Right lung (tissue), 5 donors: ENCODE results near the gene PDE4D. TPM values are rescaled to one million over a fixed set of nuclear protein-coding genes. Genes with fewer than 3 reads are reported as not detected.
A peak's percentile ranks its signal among the peaks of the same experiment; 100 is the strongest.
"Not testable (repeated sequence)": the region's sequence is repeated elsewhere in the genome, so short reads cannot be mapped to it uniquely, and the experiment has no call there.

ENCODE experiments used
- DNase-seq, 2 donors: peaks; one replicate each; pipeline ENCODE4 v3.0.0-alpha.2; 2013
- polyA plus RNA-seq, 5 donors: library from polyadenylated mRNA; unstranded; fragments of 120-200 nt; gene quantifications; one replicate each; pipeline versions ENCODE4 v1.2.1 to v1.2.3, GENCODE V29; 2013; ENCODE audit warnings: inconsistent platforms in 1 of 5, low replicate concordance in 1 of 5; ENCODE audit not compliant: insufficient read length in 5 of 5, insufficient read depth in 1 of 5

Gene PDE4D
- polyA plus RNA-seq, 5 donors, result 14.6 to 27.4 (median 22.0) TPM

DNA sequence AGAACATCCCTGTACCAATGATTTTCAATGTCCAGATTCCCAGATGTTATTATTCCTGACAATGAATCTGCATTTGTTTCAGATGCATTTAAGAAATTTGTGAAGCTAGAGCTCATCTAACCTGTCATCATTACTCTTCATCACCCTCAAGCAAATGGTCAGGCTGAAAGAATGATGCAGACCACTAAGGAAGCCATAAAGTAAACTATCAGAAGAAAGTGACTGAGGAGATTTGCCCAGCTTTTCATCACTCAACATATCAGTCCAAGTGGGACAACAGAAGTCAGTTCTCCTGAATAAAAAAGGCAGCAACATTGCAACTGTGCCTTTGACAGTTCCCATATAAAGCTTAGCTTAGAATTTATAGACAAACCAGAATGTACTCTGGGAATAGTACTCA is 419.9 kb downstream of the PDE4D start:
- DNase-seq, result no peak

DNA sequence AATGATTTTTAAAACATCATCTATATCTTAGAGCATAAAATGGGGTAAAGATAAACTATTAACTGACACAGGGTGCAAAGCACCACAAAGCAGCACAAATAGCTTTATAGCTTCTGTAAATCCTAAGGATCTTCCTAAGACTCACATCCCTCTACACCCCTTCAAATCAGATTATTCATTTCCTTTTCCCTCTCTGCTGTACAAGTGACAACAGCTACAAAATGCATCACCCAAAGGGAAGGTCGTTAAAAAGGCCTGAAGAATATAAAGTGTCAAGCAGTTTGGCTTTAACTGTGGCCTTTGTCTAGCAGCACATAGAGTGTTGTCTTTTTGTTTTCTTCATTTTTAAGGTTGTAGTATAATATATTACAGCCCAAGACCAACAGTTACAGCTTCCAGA is 422.1 kb downstream of the PDE4D start:
- no peak for DNase-seq

DNA sequence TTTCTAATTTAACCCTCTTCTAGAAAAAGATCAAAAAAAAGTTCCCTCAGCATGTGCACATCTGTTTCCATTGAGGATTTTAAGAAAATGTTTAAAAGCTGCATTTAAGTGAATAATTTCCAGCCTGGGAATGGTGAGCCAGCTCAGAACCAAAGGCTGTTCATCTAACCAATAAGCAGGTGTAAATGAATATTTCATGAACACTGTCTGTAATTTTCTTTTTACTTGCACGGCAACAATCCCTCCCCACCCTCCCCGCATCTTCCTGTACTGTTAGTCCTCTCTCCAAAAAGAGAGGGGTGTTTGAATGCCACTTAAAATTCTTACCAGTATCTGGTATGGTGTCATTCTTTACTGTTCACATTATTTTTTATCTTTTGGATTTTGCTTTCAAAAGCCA is 425.6 kb downstream of the PDE4D start:
- no peak for DNase-seq

DNA sequence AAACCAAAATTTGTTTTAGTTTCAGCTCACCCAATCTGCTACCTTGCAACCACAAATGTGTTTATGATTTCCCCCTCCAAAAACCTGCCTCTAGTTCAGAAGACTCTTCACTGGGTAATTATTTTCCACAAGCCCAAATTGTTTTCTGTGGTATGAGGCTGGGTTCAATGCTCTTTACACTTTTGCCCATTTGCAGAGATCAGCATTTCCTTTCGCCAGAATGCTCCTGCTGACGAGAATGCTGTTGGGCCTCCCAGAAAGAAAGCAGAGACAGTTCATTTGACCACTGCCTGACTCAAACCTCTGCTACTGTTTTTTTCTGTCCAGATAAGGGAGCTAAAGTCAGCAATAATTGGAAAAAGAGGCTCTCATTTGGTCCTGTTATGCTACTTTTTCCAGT is 427.3 kb downstream of the PDE4D start:
- no peak for DNase-seq

DNA sequence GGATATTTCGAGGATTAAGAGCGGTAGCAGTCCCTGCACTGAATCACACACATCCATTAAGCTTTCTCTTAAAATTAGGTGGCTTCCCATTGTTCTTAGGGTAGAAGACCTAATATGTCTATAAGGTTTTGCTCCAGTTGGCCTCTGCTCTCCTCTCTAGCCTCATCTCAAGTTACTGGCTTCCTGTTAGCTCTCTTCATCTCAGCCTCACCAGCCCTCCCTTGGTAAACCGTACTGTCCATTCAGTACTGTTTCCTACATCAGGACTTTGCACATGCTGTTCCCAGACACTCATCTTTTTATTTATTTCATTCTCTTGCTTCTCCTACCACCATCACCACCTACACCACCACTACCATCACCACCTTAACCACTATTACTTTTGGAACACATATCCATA is 428.6 kb downstream of the PDE4D start:
- no peak for DNase-seq

DNA sequence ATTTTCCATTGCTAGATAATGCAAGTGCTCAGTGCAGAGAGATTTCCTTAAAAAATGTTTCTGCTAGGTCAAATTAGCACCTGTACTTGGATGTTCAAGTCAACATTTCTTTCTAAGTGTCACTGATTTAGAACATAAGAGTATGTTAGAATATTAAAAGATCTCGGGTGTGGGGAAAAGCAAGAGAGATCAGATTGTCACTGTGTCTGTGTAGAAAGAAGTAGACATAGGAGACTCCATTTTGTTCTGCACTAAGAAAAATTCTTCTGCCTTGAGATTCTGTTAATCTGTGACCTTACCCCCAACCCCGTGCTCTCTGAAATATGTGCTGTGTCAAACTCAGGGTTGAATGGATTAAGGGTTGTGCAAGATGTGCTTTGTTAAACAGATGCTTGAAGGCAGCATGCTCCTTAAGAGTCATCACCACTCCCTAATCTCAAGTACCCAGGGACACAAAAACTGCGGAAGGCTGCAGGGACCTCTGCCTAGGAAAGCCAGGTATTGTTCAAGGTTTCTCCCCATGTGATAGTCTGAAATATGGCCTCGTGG is 429.8 kb downstream of the PDE4D start:
- DNase-seq, result not testable (repeated sequence)

DNA sequence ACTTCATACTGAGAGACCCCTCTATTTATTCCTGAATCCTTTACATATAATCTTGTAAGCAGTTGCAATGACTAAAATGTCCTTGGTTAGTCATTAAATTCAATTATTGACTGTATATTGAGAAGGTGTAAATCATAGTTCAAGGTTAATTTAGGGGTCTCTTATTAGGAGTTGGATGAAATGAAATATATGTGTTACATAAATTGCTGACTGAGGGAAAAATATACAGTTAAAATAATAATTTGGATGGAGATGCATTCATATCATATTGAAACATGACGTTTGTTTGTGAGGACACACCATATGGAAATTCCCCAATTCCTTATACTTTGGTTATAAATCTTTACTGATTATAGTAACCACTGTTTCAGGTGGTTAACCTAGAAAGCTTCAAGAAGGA is 430.6 kb downstream of the PDE4D start:
- DNase-seq, result no peak

DNA sequence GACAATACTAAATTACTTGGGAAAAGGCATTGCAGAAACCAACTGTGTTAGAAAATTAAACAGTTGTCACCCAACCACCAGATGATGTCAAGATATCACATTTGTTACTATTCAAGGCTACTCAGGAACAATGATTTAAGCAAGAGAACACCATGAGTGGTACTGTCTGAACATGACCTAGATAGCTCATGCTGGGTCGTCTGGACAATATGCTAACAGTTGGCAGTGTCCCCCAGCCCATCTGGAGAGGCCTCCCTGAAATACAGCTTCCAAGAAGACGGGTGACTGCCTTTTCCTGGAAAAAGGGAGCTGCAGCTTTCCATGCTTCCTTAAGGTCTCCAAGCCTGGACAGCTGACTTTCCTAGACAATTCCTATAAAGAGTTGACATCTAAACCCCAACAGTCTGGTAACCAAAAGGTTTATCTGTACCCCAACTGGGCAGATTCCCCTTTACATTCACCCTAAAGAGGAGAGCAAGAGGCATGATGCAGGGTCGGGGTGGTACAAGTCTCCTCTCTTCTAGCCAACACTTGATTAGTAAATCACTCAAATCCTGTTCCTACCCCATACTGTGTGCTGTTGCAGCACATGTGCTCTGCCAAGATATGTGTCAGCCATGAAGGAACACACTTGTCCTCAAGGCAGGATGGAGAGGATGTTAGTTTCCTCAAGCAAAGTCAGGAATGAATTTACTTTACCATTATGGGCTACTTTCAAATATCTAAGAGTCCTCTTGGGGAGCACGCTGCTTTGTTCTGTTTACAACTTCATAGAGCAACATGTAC is 433.0 kb downstream of the PDE4D start:
- DNase-seq, result no peak

DNA sequence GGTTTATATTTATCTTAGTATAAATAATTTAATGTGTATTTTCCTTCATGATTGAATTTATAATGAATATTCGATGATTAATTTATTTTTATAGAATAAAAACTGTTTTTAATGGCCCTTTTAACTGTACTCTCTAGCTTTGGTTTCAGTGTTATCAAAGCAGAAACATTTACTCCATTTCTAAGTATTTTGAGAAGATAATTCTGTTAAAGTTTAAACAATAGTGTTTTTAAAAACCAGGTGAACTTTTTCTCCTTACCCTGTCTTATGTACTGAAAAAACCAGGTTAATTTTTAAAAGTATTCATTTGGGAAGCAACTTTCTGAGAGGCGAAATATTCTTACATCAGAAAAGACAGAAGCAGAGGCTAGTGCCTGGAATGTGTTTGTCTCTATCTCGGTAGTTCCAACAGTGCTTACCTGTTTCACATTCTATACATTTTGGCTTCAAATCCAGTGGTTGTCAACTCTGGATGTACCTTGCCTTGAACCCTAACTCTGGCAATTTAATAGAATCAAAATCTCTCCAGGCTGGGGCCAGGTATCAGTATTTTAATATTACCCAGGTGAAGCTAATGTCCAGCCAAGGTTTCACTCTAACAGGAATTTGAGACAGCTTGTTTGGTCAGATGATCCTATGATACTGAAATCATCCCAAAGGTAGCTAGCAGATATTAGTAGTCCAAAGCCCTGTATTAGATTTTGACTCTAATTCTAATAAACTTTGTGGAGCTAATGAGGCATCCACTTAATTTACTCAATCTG is 434.4 kb downstream of the PDE4D start:
- DNase-seq, result no peak

DNA sequence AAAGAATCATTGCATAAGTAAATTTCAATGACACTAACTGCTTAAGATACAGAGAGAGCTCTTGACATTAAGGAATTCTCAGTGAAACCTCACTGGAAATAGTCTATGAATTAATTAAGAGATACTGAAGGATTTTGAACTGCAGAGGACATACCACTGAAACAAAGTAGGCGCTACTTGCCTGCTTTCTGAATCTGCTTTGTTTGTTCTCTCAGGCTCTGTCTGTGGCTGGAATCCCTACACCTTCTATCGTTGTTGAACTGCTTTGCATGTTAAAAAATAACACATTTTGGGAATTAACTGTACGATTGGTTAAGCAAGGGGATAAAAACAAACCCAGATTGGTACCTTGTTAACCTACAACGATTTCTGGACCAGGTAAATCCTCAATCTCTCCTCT is 435.2 kb downstream of the PDE4D start:
- no peak for DNase-seq

DNA sequence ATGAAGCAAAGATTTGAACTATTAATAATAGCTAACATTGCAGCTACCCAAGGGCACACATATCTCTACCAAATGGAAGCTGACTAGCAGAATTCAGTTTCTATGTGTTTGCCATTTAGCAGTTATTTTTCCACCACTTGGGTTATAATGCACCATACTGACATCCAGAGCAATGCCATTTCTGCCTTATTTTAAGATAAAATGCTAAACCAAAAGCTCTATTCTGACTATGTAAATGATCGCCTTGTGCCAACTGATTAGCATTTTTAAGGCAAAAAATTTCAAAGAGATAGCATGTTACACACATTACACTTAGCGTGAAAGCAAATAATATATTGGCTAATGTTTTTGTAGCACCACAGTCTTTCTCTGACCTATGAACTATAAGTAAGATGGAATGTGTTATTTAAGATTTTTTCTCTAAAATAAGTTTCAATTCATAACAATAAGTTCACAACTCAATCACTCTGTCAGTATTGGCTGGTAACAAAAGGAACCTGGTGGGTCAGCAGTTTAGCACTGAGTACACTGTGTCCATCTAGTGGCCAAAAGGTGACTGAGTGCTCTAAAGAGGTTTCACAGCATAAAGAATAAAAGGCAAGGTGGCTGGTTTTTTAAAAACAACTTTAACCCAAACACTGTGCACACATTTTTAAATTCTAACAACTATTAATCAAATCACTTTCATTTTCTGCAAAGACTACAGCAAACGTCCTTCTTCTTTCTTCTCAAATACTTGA is 443.5 kb downstream of the PDE4D start:
- no peak for DNase-seq

DNA sequence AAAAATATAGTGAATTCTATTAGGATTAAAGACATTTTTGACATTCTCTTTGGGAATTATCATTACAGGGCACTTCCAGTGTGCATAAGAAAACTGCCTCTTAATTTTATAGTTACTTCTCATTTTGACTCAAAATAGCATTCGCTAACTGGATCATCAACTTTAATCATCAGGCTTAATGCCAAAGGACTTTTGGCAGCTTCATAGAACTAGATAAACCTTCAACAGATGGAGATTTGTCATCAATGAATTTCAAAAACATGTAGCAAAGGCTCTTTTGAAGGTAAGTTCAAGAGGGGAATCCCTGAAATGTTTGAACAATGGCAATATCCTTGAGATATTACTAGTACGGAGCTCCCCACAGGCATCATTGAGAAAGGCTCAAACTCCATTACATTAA is 447.2 kb downstream of the PDE4D start:
- no peak for DNase-seq

DNA sequence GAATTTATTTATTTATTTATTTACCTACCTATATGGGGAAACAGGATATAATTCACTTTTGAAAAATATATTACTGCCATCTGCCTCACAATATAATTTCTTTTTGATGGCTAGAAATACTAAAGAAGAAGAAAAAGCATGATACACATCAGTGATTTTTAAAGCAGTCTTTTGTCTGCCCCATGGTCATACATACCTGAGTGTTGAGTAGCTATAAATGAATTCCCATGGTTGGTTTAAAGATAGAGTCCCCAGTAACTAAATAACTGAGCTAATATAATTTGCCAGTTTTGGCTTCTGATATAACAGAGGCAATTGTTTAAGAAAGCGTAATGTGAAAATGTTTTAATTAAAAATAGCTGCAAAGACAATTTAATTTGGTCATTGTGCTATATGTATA is 447.8 kb downstream of the PDE4D start:
- DNase-seq, result no peak

DNA sequence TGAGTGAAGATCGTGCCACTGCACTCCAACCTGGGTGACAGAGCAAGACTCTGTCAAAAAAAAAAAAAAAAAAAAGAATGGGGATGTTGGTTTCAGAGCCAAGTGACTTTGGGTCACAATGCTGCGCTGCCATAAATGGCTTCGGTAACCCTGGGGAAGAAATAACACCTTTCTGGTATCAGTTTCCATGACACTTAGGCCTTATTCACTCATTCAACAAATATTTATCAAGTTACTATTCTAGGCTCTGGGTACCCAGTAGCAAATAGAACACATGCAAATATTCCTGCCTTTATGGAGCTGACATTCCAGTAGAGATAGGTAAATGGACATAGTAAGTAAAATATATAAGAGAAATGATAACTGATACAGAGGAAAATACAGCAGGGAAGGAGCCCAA is 454.2 kb downstream of the PDE4D start:
- DNase-seq, result no peak

DNA sequence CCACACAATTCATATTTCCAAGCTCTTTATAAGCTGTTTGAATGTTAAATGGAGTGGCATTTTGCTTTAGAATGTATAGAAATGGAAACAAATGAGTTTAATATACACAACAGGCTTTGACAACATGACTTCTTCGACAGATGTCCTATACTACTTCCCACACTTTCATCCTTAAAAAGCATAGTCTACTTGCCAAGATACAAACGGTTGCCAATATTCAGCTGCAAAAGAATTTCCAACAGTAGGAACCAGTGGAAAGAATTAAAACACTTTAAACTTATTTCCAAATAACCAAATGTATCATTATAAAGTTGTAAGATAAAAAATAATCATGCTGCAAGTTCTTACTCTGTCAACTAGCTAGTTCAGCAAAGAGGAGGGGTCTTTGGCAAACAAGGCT is 456.4 kb downstream of the PDE4D start:
- peak; percentile 64 to 67 for DNase-seq

DNA sequence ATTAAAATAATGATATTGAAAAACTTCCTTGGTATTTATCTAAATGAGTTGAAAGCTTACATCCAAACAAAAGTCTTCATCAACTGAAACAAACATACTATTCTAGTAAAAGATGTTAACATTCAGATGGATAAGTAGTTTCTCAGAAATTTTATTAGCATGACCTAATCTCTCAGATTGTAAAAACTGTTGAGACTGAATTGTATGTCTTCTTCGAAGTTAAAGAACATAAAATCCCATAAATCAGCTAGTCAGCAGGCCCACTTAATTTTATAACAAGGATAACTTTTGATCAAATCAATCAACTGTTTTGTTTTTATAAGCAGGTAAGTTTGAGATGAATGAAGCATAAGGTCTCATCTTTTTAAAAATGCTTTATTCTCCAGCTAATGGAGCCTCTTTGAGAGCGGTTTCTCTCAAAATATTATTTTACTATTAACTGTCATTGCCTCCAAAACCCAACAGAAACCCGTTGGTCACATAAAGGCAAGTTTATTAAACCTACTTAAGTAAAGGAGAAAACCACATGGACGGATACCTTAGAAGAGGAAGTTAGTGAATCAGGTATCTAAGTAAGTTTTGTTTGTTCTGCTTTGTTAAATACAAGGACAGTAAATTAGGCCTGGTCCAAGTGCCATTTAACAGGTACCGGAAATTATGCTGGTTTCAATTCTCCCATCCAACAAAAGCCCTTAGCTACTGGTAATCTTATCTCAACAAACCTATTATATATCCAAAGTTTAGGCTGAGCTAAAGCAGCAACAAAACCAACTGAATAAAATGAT is 457.0 kb downstream of the PDE4D start:
- no peak for DNase-seq

DNA sequence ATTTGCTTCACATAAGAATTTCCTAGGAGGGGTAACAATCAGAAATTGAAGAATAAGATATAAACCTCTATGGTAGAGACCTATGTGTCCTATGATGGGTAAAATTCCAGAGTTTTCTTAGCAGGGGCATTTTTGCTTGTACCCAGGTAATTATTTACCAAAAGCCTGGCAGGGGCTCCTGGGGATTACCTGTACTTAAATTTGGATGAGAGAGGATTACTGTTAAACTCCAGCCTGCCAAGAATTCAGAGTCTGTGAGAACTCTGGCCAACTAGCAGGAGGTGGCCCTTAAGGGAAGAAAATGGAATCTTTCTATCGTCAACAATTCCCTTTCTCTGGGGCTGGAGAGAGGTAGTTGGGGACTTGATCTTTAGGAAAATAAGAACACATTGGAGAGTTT is 460.4 kb downstream of the PDE4D start:
- no peak for DNase-seq

DNA sequence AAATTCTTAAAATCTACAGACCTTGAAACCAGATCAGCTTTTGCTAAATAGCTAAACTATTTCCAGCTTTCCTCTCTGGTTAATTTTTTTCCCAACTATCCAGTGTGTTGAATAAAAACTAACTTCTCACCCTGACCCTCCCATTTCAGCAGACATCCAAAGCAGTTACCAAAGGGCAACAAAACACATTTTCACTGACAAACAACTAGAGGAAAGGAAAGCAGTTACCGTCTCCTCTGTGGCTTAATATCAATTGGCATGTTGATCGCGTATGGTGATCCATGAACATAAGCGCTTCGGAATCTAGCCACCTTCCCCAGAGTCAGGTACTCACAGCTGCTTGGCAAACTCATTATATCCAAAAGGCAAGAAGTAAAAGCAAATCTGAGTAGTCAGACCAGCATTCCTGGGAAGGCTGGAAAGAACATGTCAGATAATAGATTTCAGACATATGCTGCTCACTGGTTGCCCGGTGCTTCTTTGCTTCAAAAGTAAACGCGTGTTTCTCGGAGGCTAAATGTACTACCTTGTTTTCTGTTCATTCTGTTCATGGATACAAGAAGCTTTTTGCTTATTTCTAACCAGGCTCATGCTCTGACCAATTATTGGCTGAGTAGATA is 463.4 kb downstream of the PDE4D start:
- no peak for DNase-seq

DNA sequence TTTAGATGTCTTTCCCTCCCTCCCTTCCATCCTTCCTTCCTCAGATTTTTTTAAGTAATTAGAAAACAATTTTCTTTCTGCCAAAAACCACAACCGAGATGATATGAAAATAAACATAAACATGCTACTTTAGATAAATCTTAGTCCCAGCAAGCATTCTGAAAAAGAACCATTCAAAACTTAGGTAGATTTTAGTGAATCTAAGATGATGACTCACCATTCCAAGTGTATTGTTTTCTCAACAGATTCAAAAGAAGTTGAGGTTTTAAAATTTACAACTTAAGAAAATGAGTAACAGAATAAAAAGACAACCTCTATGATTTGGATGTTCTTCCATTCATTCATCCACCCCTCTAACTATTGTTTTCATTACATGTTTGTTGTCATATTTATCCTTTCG is 465.1 kb downstream of the PDE4D start:
- no peak for DNase-seq

DNA sequence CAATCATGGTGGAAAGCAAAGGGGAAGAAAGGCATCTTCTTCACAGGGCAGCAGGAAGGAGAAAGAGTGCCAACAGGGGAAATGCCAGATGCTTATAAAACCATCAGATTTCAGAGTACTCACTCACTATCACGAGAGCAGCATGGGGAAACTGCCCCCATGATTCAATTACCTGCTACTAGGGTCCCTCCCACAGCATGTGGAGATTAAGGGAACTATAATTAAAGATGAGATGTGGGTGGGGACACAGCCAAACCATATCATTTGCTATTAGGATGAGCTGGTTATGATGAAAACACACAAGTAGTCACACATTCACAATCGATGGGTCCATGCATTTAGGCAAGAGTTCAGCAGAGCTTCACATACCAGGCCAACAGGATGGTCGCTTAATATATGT is 469.0 kb downstream of the PDE4D start:
- DNase-seq, result no peak

DNA sequence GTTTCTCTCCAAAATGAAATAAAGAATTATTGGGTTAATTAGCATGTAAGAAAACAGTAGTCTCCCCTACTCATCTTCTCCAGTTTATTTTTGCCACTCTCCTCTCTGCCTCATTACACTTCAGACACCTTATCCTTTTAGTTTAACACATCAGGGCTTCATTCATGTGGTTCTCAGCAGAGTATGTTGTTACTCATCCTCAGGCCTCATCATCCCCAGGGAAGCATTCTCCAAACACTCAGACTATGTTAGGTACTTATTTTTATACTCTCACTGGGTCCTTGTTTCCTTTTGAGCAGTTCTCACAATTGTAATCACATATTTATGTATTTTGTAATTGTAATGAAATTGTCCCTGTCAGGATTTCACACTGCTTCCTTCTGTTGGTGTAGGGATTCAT is 470.5 kb downstream of the PDE4D start:
- no peak for DNase-seq
